HG03064 (cell line): ENCODE data around the gene RNF150.

Source experiments
- ATAC-seq: cut with Tn5 transposase; IDR thresholded peaks from one replicate; pipeline ENCODE4 v1.9.1; 2021; ENCODE audit warnings: low read depth; ENCODE audit not compliant: unreplicated experiment

RNF150 gene

GRCh38 chr4:140993370-140993769, 139.9 kb downstream of the RNF150 start:
- no peak for ATAC-seq

GRCh38 chr4:140989944-140990343, 143.3 kb downstream of the RNF150 start:
- no peak for ATAC-seq

GRCh38 chr4:140986045-140986444, 147.2 kb downstream of the RNF150 start:
- no peak for ATAC-seq

GRCh38 chr4:140982613-140983340, 150.5 kb downstream of the RNF150 start:
- no peak for ATAC-seq

- ATAC-seq = no peak
Observed at GRCh38 chr4:140980426-140981200, 152.7 kb downstream of the RNF150 start.

- no peak for ATAC-seq
Observed at GRCh38 chr4:140976768-140977167, 156.5 kb downstream of the RNF150 start.

- no peak for ATAC-seq
Observed at GRCh38 chr4:140971077-140971792, 162.0 kb downstream of the RNF150 start.

GRCh38 chr4:140969296-140969695, 164.0 kb downstream of the RNF150 start:
- no peak for ATAC-seq

- ATAC-seq = no peak
Observed at GRCh38 chr4:140968371-140968770, 164.9 kb downstream of the RNF150 start.

GRCh38 chr4:140963883-140964282, 169.4 kb downstream of the RNF150 start:
- no peak for ATAC-seq

- ATAC-seq = no peak
Observed at GRCh38 chr4:140955641-140956040, 177.6 kb downstream of the RNF150 start.

- no peak for ATAC-seq
Observed at GRCh38 chr4:140952717-140953116, 180.6 kb downstream of the RNF150 start.

- no peak for ATAC-seq
Observed at GRCh38 chr4:140947506-140947905, 185.8 kb downstream of the RNF150 start.

GRCh38 chr4:140945106-140945505, 188.2 kb downstream of the RNF150 start:
- no peak for ATAC-seq

- ATAC-seq = no peak
Observed at GRCh38 chr4:140944572-140944971, 188.7 kb downstream of the RNF150 start.

- no peak for ATAC-seq
Observed at GRCh38 chr4:140944199-140944515, 189.1 kb downstream of the RNF150 start.

GRCh38 chr4:140943486-140944198, 189.6 kb downstream of the RNF150 start:
- ATAC-seq = no peak

- no peak for ATAC-seq
Observed at GRCh38 chr4:140940589-140940988, 192.7 kb downstream of the RNF150 start.

GRCh38 chr4:140937866-140938265, 195.4 kb downstream of the RNF150 start:
- ATAC-seq = no peak

- ATAC-seq = no peak
Observed at GRCh38 chr4:140935254-140935653, 198.0 kb downstream of the RNF150 start.

- no peak for ATAC-seq
Observed at GRCh38 chr4:140932501-140933045, 200.7 kb downstream of the RNF150 start.
